ENCODE results near the gene OARD1.
A peak's percentile ranks its signal among the peaks of the same experiment; 100 is the strongest.

GRCh38 chr6:41073203-41073967 lies 1.2 kb upstream of the OARD1 start:
- TF ChIP-seq, protein P1, sequence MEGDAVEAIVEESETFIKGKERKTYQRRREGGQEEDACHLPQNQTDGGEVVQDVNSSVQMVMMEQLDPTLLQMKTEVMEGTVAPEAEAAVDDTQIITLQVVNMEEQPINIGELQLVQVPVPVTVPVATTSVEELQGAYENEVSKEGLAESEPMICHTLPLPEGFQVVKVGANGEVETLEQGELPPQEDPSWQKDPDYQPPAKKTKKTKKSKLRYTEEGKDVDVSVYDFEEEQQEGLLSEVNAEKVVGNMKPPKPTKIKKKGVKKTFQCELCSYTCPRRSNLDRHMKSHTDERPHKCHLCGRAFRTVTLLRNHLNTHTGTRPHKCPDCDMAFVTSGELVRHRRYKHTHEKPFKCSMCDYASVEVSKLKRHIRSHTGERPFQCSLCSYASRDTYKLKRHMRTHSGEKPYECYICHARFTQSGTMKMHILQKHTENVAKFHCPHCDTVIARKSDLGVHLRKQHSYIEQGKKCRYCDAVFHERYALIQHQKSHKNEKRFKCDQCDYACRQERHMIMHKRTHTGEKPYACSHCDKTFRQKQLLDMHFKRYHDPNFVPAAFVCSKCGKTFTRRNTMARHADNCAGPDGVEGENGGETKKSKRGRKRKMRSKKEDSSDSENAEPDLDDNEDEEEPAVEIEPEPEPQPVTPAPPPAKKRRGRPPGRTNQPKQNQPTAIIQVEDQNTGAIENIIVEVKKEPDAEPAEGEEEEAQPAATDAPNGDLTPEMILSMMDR (IDR thresholded peaks at IDR 0.05; ENCODE audit: insufficient read depth, low read length, poor library complexity, severe bottlenecking) = peak; percentile 32
- no peak for TF ChIP-seq EZH2phosphoT487 (conservative IDR thresholded peaks at IDR 0.05; ENCODE audit: low read length)

All from SU-DHL-6 (cell line).